H54 (cell line): ENCODE results near the gene ESCO1.
"Not testable (repeated sequence)": the region's sequence is repeated elsewhere in the genome, so short reads cannot be mapped to it uniquely, and the experiment has no call there.

Experiments used
- DNase-seq: peaks from one replicate; pipeline ENCODE4 v3.0.0; 2011; ENCODE audit warnings: low spot score, mixed read lengths; ENCODE audit not compliant: insufficient read length
- FAIRE-seq: peaks from 3 replicates; lab custom pipeline; 2011; peaks lifted over from hg19 to GRCh38; lab: Jason Lieb, UNC
- POLR2A ChIP-seq: IDR thresholded peaks from 2 replicates; pipeline ENCODE4 v1.6.1; 2011; ENCODE audit warnings: low read depth, mild to moderate bottlenecking, low read length

Gene ESCO1, protein sequence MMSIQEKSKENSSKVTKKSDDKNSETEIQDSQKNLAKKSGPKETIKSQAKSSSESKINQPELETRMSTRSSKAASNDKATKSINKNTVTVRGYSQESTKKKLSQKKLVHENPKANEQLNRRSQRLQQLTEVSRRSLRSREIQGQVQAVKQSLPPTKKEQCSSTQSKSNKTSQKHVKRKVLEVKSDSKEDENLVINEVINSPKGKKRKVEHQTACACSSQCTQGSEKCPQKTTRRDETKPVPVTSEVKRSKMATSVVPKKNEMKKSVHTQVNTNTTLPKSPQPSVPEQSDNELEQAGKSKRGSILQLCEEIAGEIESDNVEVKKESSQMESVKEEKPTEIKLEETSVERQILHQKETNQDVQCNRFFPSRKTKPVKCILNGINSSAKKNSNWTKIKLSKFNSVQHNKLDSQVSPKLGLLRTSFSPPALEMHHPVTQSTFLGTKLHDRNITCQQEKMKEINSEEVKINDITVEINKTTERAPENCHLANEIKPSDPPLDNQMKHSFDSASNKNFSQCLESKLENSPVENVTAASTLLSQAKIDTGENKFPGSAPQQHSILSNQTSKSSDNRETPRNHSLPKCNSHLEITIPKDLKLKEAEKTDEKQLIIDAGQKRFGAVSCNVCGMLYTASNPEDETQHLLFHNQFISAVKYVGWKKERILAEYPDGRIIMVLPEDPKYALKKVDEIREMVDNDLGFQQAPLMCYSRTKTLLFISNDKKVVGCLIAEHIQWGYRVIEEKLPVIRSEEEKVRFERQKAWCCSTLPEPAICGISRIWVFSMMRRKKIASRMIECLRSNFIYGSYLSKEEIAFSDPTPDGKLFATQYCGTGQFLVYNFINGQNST

DNA sequence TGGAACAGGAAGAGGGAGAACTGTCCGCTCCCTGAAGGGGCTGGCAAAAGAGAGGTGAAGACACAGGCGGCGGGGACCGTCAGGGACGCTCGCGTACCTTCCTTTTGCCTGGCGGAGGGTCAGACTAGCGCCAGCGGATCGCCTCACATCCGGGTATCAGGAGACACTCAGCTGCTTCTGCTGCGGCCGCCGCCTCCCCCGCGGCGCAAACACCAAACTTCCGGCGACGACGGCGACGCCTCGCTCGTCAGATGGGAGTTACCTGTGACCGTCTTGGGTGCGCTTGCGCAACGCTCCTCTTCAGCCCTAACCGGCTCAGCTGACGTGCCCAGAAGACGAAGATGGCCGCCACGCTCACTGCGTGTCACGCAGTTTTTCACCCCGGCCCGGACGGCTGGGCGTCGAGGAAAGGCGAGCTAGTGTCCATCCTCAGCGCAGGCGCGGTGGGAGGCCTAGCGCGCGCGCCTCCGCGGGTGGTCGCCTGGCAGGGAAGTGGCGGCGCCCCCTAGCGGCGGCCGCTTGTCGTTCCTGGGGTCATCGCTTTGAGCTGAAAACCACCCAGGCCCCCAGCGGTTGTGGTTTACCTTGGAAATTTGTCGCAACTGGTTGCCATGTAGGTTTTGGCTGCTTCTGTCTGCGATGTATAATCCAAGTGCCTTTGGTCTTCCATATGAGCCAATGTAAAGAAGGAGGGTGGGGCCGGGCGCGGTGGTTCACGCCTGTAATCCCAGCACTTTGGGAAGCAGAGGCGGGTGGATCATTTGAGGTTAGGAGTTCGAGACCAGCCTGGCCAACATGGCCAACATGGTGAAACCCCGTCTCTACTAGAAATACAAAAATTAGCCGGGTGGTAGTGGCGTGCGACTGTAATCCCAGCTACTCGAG lies at the start of gene ESCO1:
ESCO1 (minus strand) TSS at position 179 of the 885 bp plus-strand sequence. CDS start 25,861 bp downstream, outside the sequence.
- TF ChIP-seq POLR2A, result peak; percentile 84
- peak; percentile 73 for FAIRE-seq

DNA sequence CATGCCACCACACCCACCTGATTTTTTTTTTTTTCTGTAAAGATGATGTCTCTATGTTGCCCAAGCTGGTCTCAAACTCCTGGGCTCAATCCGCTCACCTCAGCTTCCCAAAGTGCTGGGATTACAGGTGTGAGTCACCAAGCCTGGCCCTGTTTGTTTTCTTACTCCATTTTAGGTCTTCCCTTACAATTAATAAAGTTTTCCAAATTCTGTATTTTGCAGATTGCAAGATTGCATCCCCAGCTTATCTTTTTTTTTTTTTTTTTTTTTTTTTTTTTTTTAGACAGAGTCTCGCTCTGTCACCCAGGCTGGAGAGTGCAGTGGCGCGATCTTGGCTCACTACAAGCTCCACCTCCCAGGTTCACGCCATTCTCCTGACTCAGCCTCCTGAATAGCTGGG lies 39.9 kb upstream of the ESCO1 start:
- not testable (repeated sequence) for FAIRE-seq, DNase-seq

More for the DNA sequence above, at the start of gene ESCO1:
- DNase-seq, result peak; percentile 82

DNA sequence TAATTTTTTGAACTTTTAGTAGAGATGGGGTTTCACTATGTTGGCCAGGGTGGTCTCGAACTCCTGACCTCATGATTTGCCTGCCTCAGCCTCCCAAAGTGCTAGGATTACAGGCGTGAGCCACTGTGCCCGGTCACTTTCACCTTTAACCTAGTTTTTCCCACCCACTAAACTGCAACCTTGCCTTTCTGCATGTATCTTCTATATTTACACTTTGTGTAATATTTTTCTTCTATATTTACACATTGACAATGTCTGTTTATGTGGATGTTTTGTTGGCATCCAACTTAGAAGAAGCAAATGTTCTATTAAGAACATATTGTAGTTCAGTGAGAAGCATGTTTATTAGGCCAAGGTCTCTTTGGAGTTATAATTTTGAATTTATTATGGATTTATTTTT lies 38.3 kb upstream of the ESCO1 start:
- no peak for DNase-seq
- no peak for FAIRE-seq
- TF ChIP-seq POLR2A, result no peak

DNA sequence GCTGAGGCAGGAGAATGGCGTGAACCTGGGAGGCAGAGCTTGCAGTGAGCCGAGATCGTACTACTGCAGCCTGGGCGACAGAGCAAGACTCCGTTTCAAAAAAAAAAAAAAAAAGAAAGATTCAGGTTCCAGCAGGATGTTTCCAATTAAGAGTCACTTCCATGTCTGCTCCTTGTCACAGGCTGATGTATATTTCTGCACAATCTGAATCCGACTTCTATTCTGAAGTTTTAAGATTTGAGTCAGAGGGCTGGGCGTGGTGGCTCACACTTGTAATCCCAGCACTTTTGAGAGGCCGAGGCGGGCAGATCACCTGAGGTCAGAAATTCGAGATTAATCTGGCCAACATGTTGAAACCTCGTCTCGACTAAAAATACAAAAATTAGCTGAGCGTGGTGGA lies 36.3 kb upstream of the ESCO1 start:
- FAIRE-seq, result no peak
- TF ChIP-seq POLR2A, result no peak
- no peak for DNase-seq

DNA sequence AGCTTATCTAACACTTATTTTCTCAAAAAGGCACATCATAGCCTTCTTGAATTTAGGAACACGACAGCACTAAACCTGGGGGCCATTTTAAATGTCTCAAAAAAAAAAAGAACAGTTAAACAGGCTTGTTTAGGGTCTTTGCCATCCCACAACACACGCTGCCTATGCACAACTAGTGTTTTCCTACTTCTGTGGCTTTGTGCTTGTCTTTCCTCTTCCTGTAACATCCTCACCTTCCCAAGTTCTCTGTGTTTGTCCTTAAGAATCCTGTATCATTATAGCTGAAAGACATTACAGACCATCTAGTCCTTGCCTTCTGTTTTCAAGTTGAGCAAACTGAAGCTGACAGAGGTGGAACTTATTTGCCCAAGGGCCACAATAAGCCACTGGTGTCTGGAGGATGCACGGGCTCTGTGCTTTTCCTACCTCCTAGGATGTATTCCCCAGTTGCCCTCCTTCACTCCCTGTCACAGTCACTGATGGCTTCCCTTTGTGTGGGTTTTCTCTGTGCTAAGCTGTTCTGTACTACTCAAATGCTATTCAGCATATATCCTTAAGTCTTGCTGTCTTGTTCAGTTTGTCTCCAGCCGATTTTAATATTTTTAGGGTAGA lies 34.2 kb upstream of the ESCO1 start:
- FAIRE-seq (no peak), DNase-seq (no peak)
- no peak for TF ChIP-seq POLR2A

DNA sequence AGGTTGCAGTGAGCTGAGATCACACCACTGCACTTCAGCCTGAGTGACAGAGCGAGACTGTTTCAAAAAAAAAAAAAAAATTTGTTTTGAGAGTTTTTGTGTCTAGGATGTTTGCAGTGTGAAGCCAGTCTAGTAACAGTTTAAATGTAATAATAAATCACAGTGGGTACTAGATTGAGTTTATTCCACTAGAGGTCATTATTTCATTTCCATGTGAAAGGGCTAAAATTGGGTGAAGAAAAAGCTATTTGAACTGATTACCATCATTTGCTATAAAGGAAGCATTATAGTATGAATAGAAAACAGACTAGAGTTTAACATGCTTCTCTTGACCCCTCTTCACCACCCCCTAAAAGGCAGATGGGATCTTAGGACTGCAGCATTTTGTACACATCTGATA lies 31.9 kb upstream of the ESCO1 start:
- no peak for FAIRE-seq
- no peak for DNase-seq
- TF ChIP-seq POLR2A, result no peak

DNA sequence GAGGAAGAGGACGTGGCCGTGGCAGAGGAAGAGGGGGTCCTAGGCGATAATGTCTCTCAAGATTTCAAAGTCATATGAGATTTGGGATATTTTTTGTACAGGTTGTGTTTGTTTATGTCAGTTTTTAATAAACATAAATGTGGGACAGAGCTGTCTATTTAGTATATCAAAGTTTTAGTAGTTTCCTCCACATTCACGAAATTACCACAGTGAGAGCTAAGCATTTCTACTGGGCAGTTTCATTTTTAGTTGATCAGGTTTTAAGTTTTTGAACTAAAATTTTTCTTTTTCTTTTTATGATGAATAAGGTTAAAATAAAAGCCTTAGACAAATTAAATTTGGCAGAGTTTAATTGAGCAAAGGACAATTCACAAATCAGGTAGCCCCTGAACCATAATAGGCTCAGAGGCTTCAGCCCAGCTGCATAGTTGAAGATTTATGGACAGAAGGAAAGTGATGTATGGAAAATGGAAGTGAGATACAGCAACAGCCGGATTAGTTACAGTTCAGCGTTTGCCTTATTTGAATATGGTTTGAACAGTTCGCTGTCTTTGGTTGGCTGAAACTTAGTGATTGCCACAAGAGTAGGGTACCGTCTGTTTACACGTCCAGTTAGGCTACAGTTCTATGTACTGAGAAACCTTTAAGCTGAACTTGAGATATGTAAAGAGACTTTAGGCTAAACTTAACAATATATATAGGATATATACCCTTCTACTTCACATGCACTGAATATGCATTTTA lies 28.8 kb upstream of the ESCO1 start:
- DNase-seq (no peak), FAIRE-seq (no peak)
- no peak for TF ChIP-seq POLR2A

DNA sequence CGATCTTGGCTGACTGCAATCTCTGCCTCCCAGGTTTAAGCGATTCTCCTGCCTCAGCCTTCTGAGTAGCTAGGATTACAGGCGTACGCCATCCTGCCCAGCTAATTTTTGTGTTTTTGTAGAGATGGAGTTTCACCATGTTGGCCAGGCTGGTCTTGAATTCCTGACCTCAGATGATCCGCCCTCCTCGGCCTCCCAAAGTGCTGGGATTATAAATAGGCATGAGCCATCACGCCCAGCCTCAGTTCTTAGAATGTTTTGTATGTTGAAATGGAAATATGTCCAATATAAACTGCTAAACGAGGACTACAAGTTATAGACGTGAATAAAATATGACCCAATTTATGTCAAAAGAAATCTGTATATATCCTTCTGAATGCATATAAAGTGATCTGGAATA lies 21.1 kb upstream of the ESCO1 start:
- DNase-seq, FAIRE-seq: not testable (repeated sequence)

DNA sequence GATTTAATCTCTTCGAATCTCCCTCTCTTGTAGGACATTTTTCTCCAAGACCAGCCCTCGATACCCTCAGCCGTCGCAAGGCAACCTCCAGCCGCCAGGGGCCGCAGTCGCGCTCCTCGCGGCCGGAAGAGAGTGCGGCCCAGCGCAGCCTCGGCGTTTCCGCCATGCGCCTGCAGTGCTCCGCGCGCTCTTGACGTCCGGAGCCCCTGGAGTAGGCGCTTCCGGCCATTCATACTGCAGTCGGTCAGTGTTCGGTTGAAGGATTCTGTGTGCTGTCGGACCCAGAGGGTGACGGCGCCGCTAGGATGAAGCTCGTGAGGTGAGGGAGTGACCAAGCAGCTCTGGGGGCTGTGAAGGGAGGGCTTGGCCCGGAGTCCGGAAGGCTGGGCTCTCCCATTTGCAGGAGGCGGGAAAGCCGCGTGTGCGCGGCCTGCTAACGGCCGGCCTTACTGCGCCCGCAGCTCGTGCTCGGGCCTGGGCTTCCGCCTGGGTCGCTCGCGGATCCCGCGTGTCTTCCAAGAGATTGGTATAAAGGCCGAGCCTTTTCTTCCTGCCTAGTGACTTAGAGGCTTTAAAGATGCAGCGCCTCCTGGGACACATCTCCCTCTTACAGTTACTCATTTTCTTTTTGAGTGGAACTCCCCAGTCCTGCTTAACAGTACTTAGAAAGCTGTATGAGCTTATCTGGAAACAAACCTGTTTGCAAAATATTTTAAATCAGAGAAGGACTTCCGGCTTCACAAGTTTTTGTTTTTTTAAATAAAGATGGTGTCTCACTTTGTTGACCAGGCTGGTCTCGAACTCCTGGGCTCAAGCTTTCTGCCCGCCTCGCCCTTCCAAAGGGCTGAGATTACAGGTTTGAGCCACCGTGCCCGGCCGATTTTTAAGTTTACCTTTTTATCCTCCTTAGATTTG lies 11.9 kb upstream of the ESCO1 start, which contains the start of gene SNRPD1:
SNRPD1 (plus strand) TSS at position 190 of the 915 bp plus-strand sequence; CDS start at position 306, 116 bp downstream.
- no peak for FAIRE-seq
- TF ChIP-seq POLR2A, result peak; percentile 84
- DNase-seq, result peak; percentile 73

DNA sequence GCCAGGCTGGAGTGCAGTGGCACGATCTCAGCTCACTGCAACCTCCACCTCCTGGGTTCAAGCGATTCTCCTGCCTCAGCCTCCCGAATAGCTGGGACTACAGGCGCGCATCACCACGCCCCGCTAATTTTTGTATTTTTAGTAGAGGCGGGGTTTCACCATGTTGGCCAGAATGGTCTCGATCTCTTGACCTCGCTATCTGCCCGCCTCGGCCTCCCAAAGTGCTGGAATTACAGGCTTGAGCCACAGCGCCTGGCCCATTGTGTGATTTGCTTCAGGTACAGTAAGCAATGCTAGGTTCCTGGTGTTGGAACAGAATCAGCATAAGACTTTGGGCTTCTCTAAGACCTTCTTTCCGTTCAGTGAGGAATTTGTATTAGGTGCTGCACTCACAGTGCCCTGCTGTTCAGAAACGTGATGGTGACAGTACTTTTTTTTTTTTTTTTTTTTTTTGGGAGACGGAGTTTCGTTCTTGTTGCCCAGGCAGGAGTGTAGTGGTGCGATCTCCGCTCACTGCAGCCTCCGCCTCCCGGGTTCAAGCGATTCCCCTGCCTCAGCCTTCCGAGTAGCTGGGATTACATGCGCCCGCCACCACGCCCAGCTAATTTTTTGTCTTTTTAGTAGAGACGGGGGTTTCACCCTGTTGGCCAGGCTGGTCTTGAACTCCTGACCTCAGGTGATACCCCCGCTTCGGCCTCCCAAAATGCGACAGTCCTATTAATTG lies 11.1 kb upstream of the ESCO1 start:
- not testable (repeated sequence) for FAIRE-seq, DNase-seq

DNA sequence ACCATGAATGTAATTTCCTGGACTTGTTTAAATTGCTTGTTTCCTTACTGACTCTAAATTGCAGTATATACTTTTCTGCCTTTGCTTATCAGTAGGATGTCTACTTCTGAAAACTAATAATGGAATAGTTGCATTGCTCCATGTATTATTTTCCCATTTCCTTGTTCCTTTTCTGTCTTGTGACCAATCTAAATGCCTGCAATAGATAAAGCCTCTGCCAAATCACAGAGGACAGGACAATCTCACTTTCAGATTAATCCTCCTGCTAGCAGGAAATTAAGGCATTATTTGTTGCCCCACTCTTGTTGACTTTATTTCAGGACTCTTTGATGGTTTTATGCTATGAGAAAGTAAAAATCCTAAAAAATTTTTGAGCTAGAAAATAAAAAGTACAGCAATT lies 4.7 kb upstream of the ESCO1 start:
- no peak for DNase-seq
- TF ChIP-seq POLR2A, result no peak
- no peak for FAIRE-seq
